Ectodermal cell (in vitro differentiated cells): ENCODE results near the gene RNF25.
A peak's percentile ranks its signal among the peaks of the same experiment; 100 is the strongest.
"Not testable (repeated sequence)": the region's sequence is repeated elsewhere in the genome, so short reads cannot be mapped to it uniquely, and the experiment has no call there.

Experiments used
- H3K27ac ChIP-seq: 2 replicates; pipeline ENCODE4 v1.7.0; 2013; ENCODE audit warnings: mild to moderate bottlenecking, low read depth, low read length; ENCODE audit not compliant: insufficient read depth, poor library complexity, severe bottlenecking
- H3K27me3 ChIP-seq: 2 replicates; pipeline ENCODE4 v1.7.0; 2013; ENCODE audit warnings: mild to moderate bottlenecking, low read length; ENCODE audit not compliant: insufficient read depth, control insufficient read depth, poor library complexity, severe bottlenecking
- H3K36me3 ChIP-seq: one replicate; pipeline ENCODE4 v1.7.0; 2013; ENCODE audit warnings: low read length; ENCODE audit not compliant: control insufficient read depth, insufficient read depth
- H3K4me1 ChIP-seq: one replicate; pipeline ENCODE4 v1.7.0; 2013; ENCODE audit warnings: low read length; ENCODE audit not compliant: control insufficient read depth, insufficient read depth
- H3K4me3 ChIP-seq: 2 replicates; pipeline ENCODE4 v1.7.0; 2013; ENCODE audit warnings: low read depth, low read length, control low read depth; ENCODE audit not compliant: insufficient read depth
- H3K9me3 ChIP-seq: 2 replicates; pipeline ENCODE4 v1.7.0; 2013; ENCODE audit warnings: mild to moderate bottlenecking, low read length, moderate library complexity; ENCODE audit not compliant: control insufficient read depth
- WGBS, 2 experiments: methylation state at CpG; one replicate each; pipeline ENCODE4 v1.1.7; 2013; ENCODE audit warnings: missing lambda C conversion rate in 2 of 2; 5-methylcytosine and 5-hydroxymethylcytosine counted together

The RNF25 gene

GRCh38 chr2:218710687-218711549, 39.1 kb upstream of the RNF25 start, which contains the start of gene TTLL4:
Gene TTLL4, plus strand, starts transcription at chr2:218710835. Its CDS starts 26,842 bp downstream, at chr2:218737677.
- peaks cover 3% of the 10 kb centered on the region for H3K36me3 ChIP-seq
- H3K4me1 ChIP-seq, result peaks cover 4% of the 10 kb centered on the region
- 0% methylated on average over 74 of the region's 74 CpGs for WGBS, 2 experiments
- H3K27me3 ChIP-seq, result no peaks in the 10 kb centered on the region
- H3K4me3 ChIP-seq, result peak within 1 kb of the TSS; percentile 70
- no peaks in the 10 kb centered on the region for H3K9me3 ChIP-seq
- no peak within 1 kb of the TSS for H3K27ac ChIP-seq

- Histone ChIP-seq H3K4me1 (peaks cover 4% of the 10 kb centered on the region), H3K9me3 (no peaks in the 10 kb centered on the region), H3K27me3 (no peaks in the 10 kb centered on the region), H3K27ac (no peak overlapping the region), H3K4me3 (peak overlapping the region; percentile 70), H3K36me3 (peaks cover 3% of the 10 kb centered on the region)
- WGBS, 2 experiments, result 63 to 65% methylated on average over 14 of the region's 14 CpGs
These were observed 38.5 kb upstream of the RNF25 start for GRCh38 chr2:218710334-218710686.

GRCh38 chr2:218709908-218710307, 38.1 kb upstream of the RNF25 start:
- Histone ChIP-seq H3K9me3 (no peaks in the 10 kb centered on the region), H3K4me3 (peak overlapping the region; percentile 70), H3K36me3 (no peaks in the 10 kb centered on the region), H3K4me1 (peaks cover 4% of the 10 kb centered on the region), H3K27me3 (no peaks in the 10 kb centered on the region), H3K27ac (no peak overlapping the region)
- 91 to 94% methylated on average over 8 of the region's 8 CpGs for WGBS, 2 experiments

- 90 to 96% methylated on average over 4 of the region's 4 CpGs for WGBS, 2 experiments
- Histone ChIP-seq H3K4me1 (peaks cover 4% of the 10 kb centered on the region), H3K27me3 (no peaks in the 10 kb centered on the region)
These were observed 36.3 kb upstream of the RNF25 start for GRCh38 chr2:218708086-218708485.

GRCh38 chr2:218703341-218703740, 31.5 kb upstream of the RNF25 start:
- Histone ChIP-seq H3K27ac (no peak overlapping the region), H3K4me3 (no peak overlapping the region), H3K27me3 (no peaks in the 10 kb centered on the region), H3K9me3 (no peaks in the 10 kb centered on the region), H3K4me1 (no peaks in the 10 kb centered on the region), H3K36me3 (peaks cover 10% of the 10 kb centered on the region)
- 91 to 94% methylated on average over 4 of the region's 4 CpGs for WGBS, 2 experiments

More at GRCh38 chr2:218708086-218708485, 36.3 kb upstream of the RNF25 start:
- Histone ChIP-seq H3K27ac (no peak overlapping the region), H3K4me3 (no peak overlapping the region), H3K36me3 (no peaks in the 10 kb centered on the region), H3K9me3 (no peaks in the 10 kb centered on the region)

- WGBS, 2 experiments, result 94 to 97% methylated on average over 2 of the region's 2 CpGs
These were observed 30.0 kb upstream of the RNF25 start for GRCh38 chr2:218701806-218702205.

GRCh38 chr2:218698885-218699284, 27.1 kb upstream of the RNF25 start:
- Histone ChIP-seq H3K36me3 (peaks cover 10% of the 10 kb centered on the region), H3K27ac (no peak overlapping the region), H3K27me3 (no peaks in the 10 kb centered on the region), H3K4me1 (peaks cover 11% of the 10 kb centered on the region), H3K4me3 (no peak overlapping the region), H3K9me3 (no peaks in the 10 kb centered on the region)
- WGBS, 2 experiments, result 96 to 97% methylated on average over 8 of the region's 8 CpGs

More at GRCh38 chr2:218701806-218702205, 30.0 kb upstream of the RNF25 start:
- no peaks in the 10 kb centered on the region for H3K4me1 ChIP-seq
- H3K27ac ChIP-seq, result no peak overlapping the region
- H3K27me3 ChIP-seq, result no peaks in the 10 kb centered on the region
- no peaks in the 10 kb centered on the region for H3K9me3 ChIP-seq
- H3K4me3 ChIP-seq, result no peak overlapping the region
- peaks cover 10% of the 10 kb centered on the region for H3K36me3 ChIP-seq

GRCh38 chr2:218694405-218695145, 22.8 kb upstream of the RNF25 start:
- H3K27me3 ChIP-seq, result no peaks in the 10 kb centered on the region
- WGBS, 2 experiments, result 82 to 83% methylated on average over 3 of the region's 3 CpGs
- peaks cover 12% of the 10 kb centered on the region for H3K4me1 ChIP-seq
- peak overlapping the region; percentile 72 for H3K27ac ChIP-seq
- H3K36me3 ChIP-seq, result peaks cover 25% of the 10 kb centered on the region
- H3K9me3 ChIP-seq, result no peaks in the 10 kb centered on the region
- H3K4me3 ChIP-seq, result no peak overlapping the region

GRCh38 chr2:218691234-218691633, 19.4 kb upstream of the RNF25 start:
- Histone ChIP-seq H3K4me3 (no peak overlapping the region), H3K27ac (no peak overlapping the region), H3K4me1 (peaks cover 12% of the 10 kb centered on the region), H3K36me3 (peaks cover 30% of the 10 kb centered on the region), H3K9me3 (no peaks in the 10 kb centered on the region), H3K27me3 (no peaks in the 10 kb centered on the region)

- not testable (repeated sequence) for H3K27me3 ChIP-seq, H3K4me1 ChIP-seq, H3K9me3 ChIP-seq, H3K27ac ChIP-seq, H3K4me3 ChIP-seq
- WGBS, 2 experiments, result 14 to 40% methylated on average over 4 to 5 of the region's 5 CpGs
- peaks cover 28% of the 10 kb centered on the region for H3K36me3 ChIP-seq
These were observed 15.7 kb upstream of the RNF25 start for GRCh38 chr2:218687400-218688060.
